NCI-H1092 (cell line): Measurements from ENCODE around the gene ZNF229.
A peak's percentile ranks its signal among the peaks of the same experiment; 100 is the strongest.
"Not testable (repeated sequence)": the region's sequence is repeated elsewhere in the genome, so short reads cannot be mapped to it uniquely, and the experiment has no call there.

ENCODE experiments used
- DNase-seq: peaks from one replicate; lab custom pipeline; 2025; lab: John Stamatoyannopoulos, UW

The ZNF229 gene

GRCh38 chr19:44447916-44448674 lies at the start of gene ZNF229:
Gene ZNF229 (minus strand): TSS chr19:44448472. CDS start chr19:44442847, 5,625 bp downstream.
- DNase-seq, result peak; percentile 80

GRCh38 chr19:44496711-44497110 lies 48.4 kb upstream of the ZNF229 start:
- DNase-seq, result no peak

- no peak for DNase-seq
Measured at GRCh38 chr19:44476559-44477408, 28.5 kb upstream of the ZNF229 start.

GRCh38 chr19:44468730-44469129 lies 20.5 kb upstream of the ZNF229 start:
- not testable (repeated sequence) for DNase-seq

- not testable (repeated sequence) for DNase-seq
Measured at GRCh38 chr19:44462600-44463286, 14.5 kb upstream of the ZNF229 start.

- DNase-seq, result not testable (repeated sequence)
Measured at GRCh38 chr19:44456016-44456415, 7.7 kb upstream of the ZNF229 start.

GRCh38 chr19:44455100-44455499 lies 6.8 kb upstream of the ZNF229 start:
- DNase-seq, result no peak

- DNase-seq, result no peak
Measured at GRCh38 chr19:44452367-44452766, 4.1 kb upstream of the ZNF229 start.

GRCh38 chr19:44451687-44452086 lies 3.4 kb upstream of the ZNF229 start:
- no peak for DNase-seq

GRCh38 chr19:44438441-44438840 lies 9.8 kb downstream of the ZNF229 start:
- DNase-seq, result no peak

- DNase-seq, result no peak
Measured at GRCh38 chr19:44435441-44435840, 12.8 kb downstream of the ZNF229 start.

- DNase-seq, result no peak
Measured at GRCh38 chr19:44430956-44431355, 17.3 kb downstream of the ZNF229 start.

- not testable (repeated sequence) for DNase-seq
Measured at GRCh38 chr19:44415553-44415952, 32.7 kb downstream of the ZNF229 start.

- DNase-seq, result no peak
Measured at GRCh38 chr19:44401139-44402115, 46.8 kb downstream of the ZNF229 start, which contains the start of gene ZNF285. Gene ZNF285 (minus strand): TSS chr19:44401608. CDS start chr19:44397213, 4,395 bp downstream.

- not testable (repeated sequence) for DNase-seq
Measured at GRCh38 chr19:44389268-44389667, 59.0 kb downstream of the ZNF229 start.
